Measurements from ENCODE around the gene RTEL1. TPM values are rescaled to one million over a fixed set of nuclear protein-coding genes. Genes with fewer than 3 reads are reported as not detected.

The RTEL1 gene
- total RNA-seq, 1 donor from 2014 or later: 46.7 TPM

DNA sequence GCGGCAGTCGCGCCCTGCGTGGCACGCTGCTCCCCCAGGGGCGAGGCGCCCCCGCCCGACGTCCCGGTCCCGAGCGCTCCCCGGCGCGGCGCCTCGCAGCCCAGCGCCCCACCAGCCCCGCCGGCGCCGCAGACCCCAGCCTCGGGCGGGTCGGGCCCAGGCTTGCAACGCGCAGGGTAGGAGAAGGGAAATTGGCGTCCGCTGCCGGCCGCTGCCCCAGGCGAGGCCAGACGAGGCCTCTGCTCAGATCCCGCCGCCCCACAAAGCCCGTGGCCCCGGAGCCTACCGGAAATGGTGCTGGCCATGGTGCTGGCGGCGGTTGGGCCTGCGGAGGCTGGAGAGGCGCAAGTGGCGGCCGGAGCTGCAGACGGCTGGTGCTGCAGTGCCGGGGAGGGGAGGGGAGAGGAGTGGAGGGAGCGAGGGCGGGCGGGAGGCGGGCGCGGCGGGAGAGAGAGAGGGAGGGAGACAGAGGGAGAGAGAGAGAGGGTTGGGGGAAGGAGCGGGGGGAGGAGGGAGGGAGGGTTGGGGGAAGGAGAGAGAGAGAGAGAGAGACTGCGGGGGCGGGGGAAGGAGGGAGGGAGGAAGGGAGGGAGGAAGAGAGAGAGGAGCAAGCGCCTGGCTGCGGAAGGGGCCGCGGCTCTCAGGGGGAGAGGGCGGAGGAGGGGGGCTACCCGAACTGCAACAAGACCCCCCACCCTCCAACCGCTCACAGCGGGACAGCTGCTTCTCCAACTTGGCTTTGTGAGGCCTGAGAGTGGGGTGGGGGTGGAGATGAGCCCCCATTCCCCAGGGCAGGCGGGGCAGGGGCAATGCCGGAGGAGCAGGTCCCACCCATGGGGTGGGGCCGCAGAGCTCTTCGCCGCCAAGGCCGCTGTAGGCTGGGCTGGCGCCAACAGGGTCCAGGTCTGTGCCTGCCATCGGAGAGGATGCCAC is 4.8 kb upstream of the RTEL1 start, which contains the start of gene STMN3:
STMN3 (minus strand) TSS at position 384 of the 933 bp plus-strand sequence; CDS start at position 305, 79 bp downstream.
- Mint-ChIP-seq H3K27ac (ENCODE audit: unreplicated experiment) (peak within 1 kb of the TSS; percentile 98), H3K9me3 (no peaks in the 10 kb centered on the region), H3K27me3 (ENCODE audit: low read depth) (no peaks in the 10 kb centered on the region), H3K4me3 (peak within 1 kb of the TSS; percentile 92), H3K4me1 (peaks cover 22% of the 10 kb centered on the region), H3K36me3 (ENCODE audit: low read depth) (no peaks in the 10 kb centered on the region)
- TF ChIP-seq, protein P1, sequence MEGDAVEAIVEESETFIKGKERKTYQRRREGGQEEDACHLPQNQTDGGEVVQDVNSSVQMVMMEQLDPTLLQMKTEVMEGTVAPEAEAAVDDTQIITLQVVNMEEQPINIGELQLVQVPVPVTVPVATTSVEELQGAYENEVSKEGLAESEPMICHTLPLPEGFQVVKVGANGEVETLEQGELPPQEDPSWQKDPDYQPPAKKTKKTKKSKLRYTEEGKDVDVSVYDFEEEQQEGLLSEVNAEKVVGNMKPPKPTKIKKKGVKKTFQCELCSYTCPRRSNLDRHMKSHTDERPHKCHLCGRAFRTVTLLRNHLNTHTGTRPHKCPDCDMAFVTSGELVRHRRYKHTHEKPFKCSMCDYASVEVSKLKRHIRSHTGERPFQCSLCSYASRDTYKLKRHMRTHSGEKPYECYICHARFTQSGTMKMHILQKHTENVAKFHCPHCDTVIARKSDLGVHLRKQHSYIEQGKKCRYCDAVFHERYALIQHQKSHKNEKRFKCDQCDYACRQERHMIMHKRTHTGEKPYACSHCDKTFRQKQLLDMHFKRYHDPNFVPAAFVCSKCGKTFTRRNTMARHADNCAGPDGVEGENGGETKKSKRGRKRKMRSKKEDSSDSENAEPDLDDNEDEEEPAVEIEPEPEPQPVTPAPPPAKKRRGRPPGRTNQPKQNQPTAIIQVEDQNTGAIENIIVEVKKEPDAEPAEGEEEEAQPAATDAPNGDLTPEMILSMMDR (conservative IDR thresholded peaks at IDR 0.05): no peak
- DNase-seq (ENCODE audit: low read depth, low spot score): peak; percentile 81

DNA sequence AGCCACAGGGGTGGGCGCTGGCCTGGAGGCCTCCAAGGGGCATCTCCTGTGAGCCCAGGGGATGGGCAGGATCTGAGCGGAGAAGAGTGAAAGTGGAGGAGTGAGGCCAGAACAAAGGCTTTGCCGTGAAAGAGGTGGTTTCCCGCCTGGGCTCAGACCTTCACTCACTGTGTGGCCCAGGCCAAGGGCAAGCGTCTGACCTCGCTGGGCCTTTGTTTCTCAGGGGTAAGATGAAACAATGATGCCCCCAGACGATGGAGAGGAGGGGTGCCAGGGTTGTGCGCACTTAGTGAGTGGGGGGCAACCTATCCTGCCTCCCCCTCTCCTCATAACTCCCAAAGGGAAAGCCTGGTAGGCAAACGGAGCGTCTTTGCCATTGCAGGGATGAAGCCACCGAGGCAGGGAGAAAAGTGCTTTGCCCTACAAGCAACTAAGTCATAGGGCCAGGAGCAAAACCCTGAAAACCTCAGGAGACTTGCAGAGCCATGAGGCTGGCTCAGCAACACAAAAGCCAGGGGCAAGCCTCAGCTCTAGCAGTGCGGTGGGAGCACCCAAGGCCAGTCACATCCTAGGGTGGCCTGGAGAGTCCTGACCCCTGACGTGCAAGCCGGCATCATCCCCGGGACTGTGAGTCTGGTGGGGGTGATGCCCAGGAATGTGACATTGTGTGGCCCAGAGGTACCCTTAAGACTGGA is 4.0 kb upstream of the RTEL1 start:
- H3K4me3 Mint-ChIP-seq: peak overlapping the region; percentile 85
- TF ChIP-seq, protein P1 (conservative IDR thresholded peaks at IDR 0.05): no peak
- peaks cover 30% of the 10 kb centered on the region for H3K4me1 Mint-ChIP-seq
- DNase-seq (ENCODE audit: low read depth, low spot score): no peak
- no peaks in the 10 kb centered on the region for H3K9me3 Mint-ChIP-seq
- peak overlapping the region; percentile 98 for H3K27ac Mint-ChIP-seq (ENCODE audit: unreplicated experiment)
- no peaks in the 10 kb centered on the region for H3K36me3 Mint-ChIP-seq (ENCODE audit: low read depth)
- H3K27me3 Mint-ChIP-seq (ENCODE audit: low read depth): no peaks in the 10 kb centered on the region

DNA sequence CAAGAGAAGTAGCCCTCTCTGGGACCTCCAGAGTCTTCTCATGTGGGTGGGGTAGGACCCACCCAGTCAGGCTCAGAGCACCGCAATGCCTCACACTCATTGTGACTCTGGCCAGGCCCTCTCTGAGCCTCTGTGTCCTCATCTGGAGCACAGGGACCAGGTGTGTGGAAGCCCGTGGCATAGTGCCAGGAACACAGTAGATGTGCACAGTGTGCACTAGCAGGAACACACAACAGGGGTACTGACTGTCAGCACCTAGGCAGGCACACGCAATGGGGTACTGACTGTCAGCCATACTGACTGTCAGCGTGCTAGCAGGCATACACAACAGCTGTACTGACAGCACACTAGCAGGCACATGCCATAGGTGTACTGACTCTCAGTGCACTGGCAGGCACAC is 2.9 kb upstream of the RTEL1 start:
- no peak overlapping the region for H3K27ac Mint-ChIP-seq (ENCODE audit: unreplicated experiment)
- no peaks in the 10 kb centered on the region for H3K36me3 Mint-ChIP-seq (ENCODE audit: low read depth)
- no peaks in the 10 kb centered on the region for H3K9me3 Mint-ChIP-seq
- TF ChIP-seq, protein P1 (conservative IDR thresholded peaks at IDR 0.05): no peak
- H3K4me3 Mint-ChIP-seq: peak overlapping the region; percentile 12
- no peak for DNase-seq (ENCODE audit: low read depth, low spot score)
- no peaks in the 10 kb centered on the region for H3K27me3 Mint-ChIP-seq (ENCODE audit: low read depth)
- peaks cover 39% of the 10 kb centered on the region for H3K4me1 Mint-ChIP-seq

DNA sequence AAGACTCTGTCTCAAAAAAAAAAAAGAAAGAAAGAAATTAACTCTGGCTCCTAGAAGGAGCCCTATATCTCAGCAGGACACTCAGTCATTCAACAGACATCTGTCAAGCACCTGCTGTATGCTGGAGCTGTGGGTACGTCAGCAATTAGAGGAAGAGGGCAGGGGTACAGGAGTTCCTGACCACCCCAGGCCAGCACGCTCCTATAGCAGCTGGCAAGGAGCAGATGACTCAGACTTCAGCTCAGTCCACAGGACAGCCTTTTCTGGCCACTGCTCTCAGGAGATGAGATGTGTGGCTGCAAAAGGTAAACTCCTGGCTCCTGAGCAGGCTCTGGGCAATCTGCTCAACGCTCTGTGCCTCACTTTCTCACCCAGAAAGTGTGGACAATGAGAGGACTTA is 1.7 kb upstream of the RTEL1 start:
- Mint-ChIP-seq H3K27ac (ENCODE audit: unreplicated experiment) (no peak overlapping the region), H3K9me3 (no peaks in the 10 kb centered on the region), H3K4me3 (peak overlapping the region; percentile 70), H3K27me3 (ENCODE audit: low read depth) (no peaks in the 10 kb centered on the region), H3K36me3 (ENCODE audit: low read depth) (no peaks in the 10 kb centered on the region), H3K4me1 (peaks cover 38% of the 10 kb centered on the region)
- TF ChIP-seq, protein P1 (conservative IDR thresholded peaks at IDR 0.05): no peak
- no peak for DNase-seq (ENCODE audit: low read depth, low spot score)

DNA sequence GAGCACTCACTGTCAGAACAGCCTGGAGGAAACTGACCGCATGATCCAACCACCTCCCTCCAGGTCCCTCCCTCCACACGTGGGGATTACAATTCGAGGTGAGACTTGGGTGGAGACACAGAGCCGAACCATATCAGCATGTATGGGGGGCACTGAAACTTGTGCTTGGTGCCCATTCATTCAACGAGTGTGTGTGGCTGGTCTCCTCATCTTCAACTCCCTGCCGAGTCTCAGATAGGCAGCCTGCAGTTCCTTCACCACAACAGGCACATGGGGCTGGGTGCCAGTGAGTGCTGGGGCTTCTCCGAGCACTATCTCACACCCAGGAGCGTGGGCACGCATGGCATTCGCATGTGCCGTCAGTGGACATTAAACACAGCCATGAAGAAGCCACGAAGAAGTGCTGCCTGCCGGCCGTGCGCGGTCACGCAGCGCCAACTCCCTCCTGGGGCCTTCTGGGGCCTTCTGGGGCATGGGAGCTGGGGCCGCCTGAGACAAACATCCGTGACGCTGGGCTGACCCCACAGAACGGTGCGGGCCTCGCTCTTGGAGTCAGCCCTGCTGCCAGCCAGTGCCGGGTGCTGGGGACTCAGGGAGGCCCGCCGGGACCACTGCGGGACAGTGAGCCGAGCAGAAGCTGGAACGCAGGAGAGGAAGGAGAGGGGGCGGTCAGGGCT is 714 bp upstream of the RTEL1 start:
- Mint-ChIP-seq H3K27me3 (ENCODE audit: low read depth) (no peaks in the 10 kb centered on the region), H3K27ac (ENCODE audit: unreplicated experiment) (peak overlapping the region; percentile 98), H3K36me3 (ENCODE audit: low read depth) (no peaks in the 10 kb centered on the region), H3K4me3 (peak overlapping the region; percentile 96), H3K4me1 (peaks cover 35% of the 10 kb centered on the region), H3K9me3 (no peaks in the 10 kb centered on the region)
- TF ChIP-seq, protein P1 (conservative IDR thresholded peaks at IDR 0.05): no peak
- no peak for DNase-seq (ENCODE audit: low read depth, low spot score)
